Kidney (tissue), 14 donors: ENCODE measurements around the gene IER2. TPM values are rescaled to one million over a fixed set of nuclear protein-coding genes. Genes with fewer than 3 reads are reported as not detected.
"Not testable (repeated sequence)": the region's sequence is repeated elsewhere in the genome, so short reads cannot be mapped to it uniquely, and the experiment has no call there.

Source experiments
- DNase-seq, 5 donors: peaks; one replicate each; pipeline ENCODE4 v3.0.0-alpha.2; 2013 to 2020
- FAIRE-seq: peaks from 2 replicates; lab custom pipeline; 2012; peaks lifted over from hg19 to GRCh38; lab: Jason Lieb, UNC
- H3K27ac ChIP-seq, 2 donors: one replicate each; pipeline ENCODE4 v1.7.0; 2013; ENCODE audit warnings: low read depth in 2 of 2, low read length in 2 of 2, inconsistent platforms in 1 of 2
- H3K27me3 ChIP-seq: one replicate; pipeline ENCODE4 v1.7.1; 2013; ENCODE audit warnings: low read length, inconsistent platforms; ENCODE audit not compliant: control insufficient read depth, insufficient read depth
- H3K36me3 ChIP-seq, 3 donors: one replicate each; pipeline versions ENCODE4 v1.7.0 to v1.7.1; 2013; ENCODE audit warnings: low read length in 3 of 3, control low read depth in 1 of 3, inconsistent platforms in 1 of 3; ENCODE audit not compliant: insufficient read depth in 3 of 3, control insufficient read depth in 2 of 3
- H3K4me1 ChIP-seq, 3 donors: one replicate each; pipeline versions ENCODE4 v1.7.0 to v1.7.1; 2013; ENCODE audit warnings: low read length in 3 of 3, inconsistent platforms in 1 of 3, low read depth in 1 of 3; ENCODE audit not compliant: control insufficient read depth in 2 of 3, insufficient read depth in 2 of 3
- H3K4me3 ChIP-seq, 3 donors: one replicate each; pipeline versions ENCODE4 v1.7.0 to v1.8.1; 2013; ENCODE audit warnings: low read length in 3 of 3, control low read depth in 1 of 3, inconsistent platforms in 1 of 3
- H3K9ac ChIP-seq, 3 donors: one replicate each; pipeline versions ENCODE4 v1.7.0 to v1.7.1; 2013; ENCODE audit warnings: low read length in 3 of 3, control low read depth in 1 of 3, inconsistent platforms in 1 of 3
- H3K9me3 ChIP-seq, 3 donors: one replicate each; pipeline versions ENCODE4 v1.7.0 to v1.7.1; 2013; ENCODE audit warnings: low read length in 3 of 3, control low read depth in 1 of 3, inconsistent platforms in 1 of 3; ENCODE audit not compliant: control insufficient read depth in 2 of 3, insufficient read depth in 1 of 3
- intact Hi-C: fragments of 100-400 bp; cut with DNase I; formaldehyde crosslinking; loops from one replicate; pipeline ENCODE4 v1.11.1; 2022
- polyA plus RNA-seq: library from polyadenylated mRNA; stranded (reverse); fragments of 350-450 nt; fragmentation: Illumina TruSeq; extraction: RNeasy Lipid Tissue Mini Kit (QIAGEN cat#74804); gene quantifications from one replicate; pipeline ENCODE4 v1.2.3, GENCODE V29; 2014; ENCODE audit warnings: low read depth, low replicate concordance; ENCODE audit not compliant: insufficient read depth
- total RNA-seq: library from RNA; stranded (reverse); fragmentation: NEBNext Ultra II Directional; extraction: Animal tissue kit (Norgen Biotek cat#: 25700); gene quantifications from one replicate; pipeline ENCODE4 v1.2.1, GENCODE V29; 2021
- TF ChIP-seq, protein P1 (sequence below): IDR thresholded peaks from 3 replicates; pipeline ENCODE4 v1.5.1; 2012; ENCODE audit warnings: mild to moderate bottlenecking, moderate library complexity, borderline replicate concordance; ENCODE audit not compliant: insufficient read depth; ENCODE audit errors: extremely low read depth
- donor health status: control.
- donor health status: control.
- donor health status: control.
- donor health status: control.
- donor health status: control.
- donor health status: DM: yes; HTN: yes; CAD: no.
- donor health status: Normal renal cell carcinoma (clear cell type).

Gene IER2
- total and polyA plus RNA-seq, 2 donors from 2014 or later, result 73.9 to 96.7 TPM

DNA sequence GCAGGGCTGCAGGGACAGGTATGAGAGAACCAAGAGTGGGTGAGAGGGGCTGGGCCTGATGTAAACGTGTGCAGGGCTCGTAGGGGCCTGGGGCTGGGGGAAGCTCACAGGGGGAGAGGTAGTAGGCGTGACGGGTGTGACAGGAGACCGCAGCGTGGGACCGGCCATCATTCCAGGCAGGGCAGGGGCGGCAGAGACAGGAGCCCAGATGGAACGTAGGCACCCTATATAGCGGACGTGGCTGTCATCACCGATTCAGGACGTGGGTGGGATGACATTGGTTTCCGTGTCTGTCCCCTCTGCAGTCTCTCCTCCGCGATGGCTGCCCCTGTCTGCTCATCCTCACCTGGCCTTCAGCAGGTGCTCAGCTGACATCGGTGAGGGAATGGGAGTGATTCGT lies 48.4 kb downstream of the IER2 start:
- FAIRE-seq (no peak), DNase-seq (no peak)
- H3K9me3 ChIP-seq, result no peaks in the 10 kb centered on the region
- H3K27me3 ChIP-seq, result no peaks in the 10 kb centered on the region
- peaks cover 0 to 4% (median 0%) of the 10 kb centered on the region in 3 donors for H3K4me1 ChIP-seq
- intact Hi-C loops, result loop anchor here (5.0 kb wide), 1 partner anchor 64 kb away; no protein-coding TSS in a partner anchor
- no peak overlapping the region for H3K27ac ChIP-seq
- H3K4me3 ChIP-seq, result no peak overlapping the region
- TF ChIP-seq, protein P1, sequence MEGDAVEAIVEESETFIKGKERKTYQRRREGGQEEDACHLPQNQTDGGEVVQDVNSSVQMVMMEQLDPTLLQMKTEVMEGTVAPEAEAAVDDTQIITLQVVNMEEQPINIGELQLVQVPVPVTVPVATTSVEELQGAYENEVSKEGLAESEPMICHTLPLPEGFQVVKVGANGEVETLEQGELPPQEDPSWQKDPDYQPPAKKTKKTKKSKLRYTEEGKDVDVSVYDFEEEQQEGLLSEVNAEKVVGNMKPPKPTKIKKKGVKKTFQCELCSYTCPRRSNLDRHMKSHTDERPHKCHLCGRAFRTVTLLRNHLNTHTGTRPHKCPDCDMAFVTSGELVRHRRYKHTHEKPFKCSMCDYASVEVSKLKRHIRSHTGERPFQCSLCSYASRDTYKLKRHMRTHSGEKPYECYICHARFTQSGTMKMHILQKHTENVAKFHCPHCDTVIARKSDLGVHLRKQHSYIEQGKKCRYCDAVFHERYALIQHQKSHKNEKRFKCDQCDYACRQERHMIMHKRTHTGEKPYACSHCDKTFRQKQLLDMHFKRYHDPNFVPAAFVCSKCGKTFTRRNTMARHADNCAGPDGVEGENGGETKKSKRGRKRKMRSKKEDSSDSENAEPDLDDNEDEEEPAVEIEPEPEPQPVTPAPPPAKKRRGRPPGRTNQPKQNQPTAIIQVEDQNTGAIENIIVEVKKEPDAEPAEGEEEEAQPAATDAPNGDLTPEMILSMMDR, result no peak
- H3K36me3 ChIP-seq, result no peaks in the 10 kb centered on the region
- H3K9ac ChIP-seq, result no peak overlapping the region

DNA sequence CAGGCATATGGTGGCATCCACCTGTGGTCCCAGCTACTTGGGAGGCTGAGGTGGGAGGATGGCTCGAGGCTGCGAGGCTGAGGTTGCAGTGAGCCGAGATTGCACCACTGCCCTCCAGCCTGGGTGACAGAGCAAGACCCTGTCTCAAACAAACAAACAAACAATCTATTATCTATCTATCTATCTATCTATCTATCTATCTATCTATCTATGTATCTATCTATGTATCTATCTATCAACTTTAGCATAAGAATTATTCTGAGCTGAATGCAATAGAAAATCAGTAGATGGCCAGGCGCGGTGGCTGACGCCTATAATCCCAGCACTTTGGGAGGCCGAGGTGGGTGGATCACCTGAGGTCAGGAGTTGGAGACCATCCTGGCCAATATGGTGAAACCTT lies 51.9 kb downstream of the IER2 start:
- H3K27me3 ChIP-seq, H3K4me3 ChIP-seq, DNase-seq, FAIRE-seq, H3K27ac ChIP-seq, H3K36me3 ChIP-seq, intact Hi-C loops, H3K4me1 ChIP-seq, H3K9me3 ChIP-seq, H3K9ac ChIP-seq: not testable (repeated sequence)

Other genes starting within 250 kb of the IER2 start
- not detected for gene SYCE2, start 231.1 kb upstream of the IER2 start, total RNA-seq
- not detected for gene SYCE2, start 231.1 kb upstream of the IER2 start, polyA plus RNA-seq
- 48.0 TPM for gene FARSA, start 216.7 kb upstream of the IER2 start, total RNA-seq
- gene FARSA, start 216.7 kb upstream of the IER2 start, polyA plus RNA-seq, result 58.2 TPM
- 1,087 TPM for gene CALR, start 211.8 kb upstream of the IER2 start, total RNA-seq
- gene CALR, start 211.8 kb upstream of the IER2 start, polyA plus RNA-seq, result 1,037 TPM
- gene RAD23A, start 204.5 kb upstream of the IER2 start, total RNA-seq, result 79.2 TPM
- 105 TPM for gene RAD23A, start 204.5 kb upstream of the IER2 start, polyA plus RNA-seq
- gene GADD45GIP1, start 193.2 kb upstream of the IER2 start, total RNA-seq, result 18.4 TPM
- 71.3 TPM for gene GADD45GIP1, start 193.2 kb upstream of the IER2 start, polyA plus RNA-seq
- not detected for gene DAND5, start 180.8 kb upstream of the IER2 start, total RNA-seq
- gene DAND5, start 180.8 kb upstream of the IER2 start, polyA plus RNA-seq, result not detected
- 65.0 TPM for gene NFIX, start 154.9 kb upstream of the IER2 start, total RNA-seq
- 4.3 TPM for gene NFIX, start 154.9 kb upstream of the IER2 start, polyA plus RNA-seq
- gene LYL1, start 47.6 kb upstream of the IER2 start, total RNA-seq, result 13.8 TPM
- gene LYL1, start 47.6 kb upstream of the IER2 start, polyA plus RNA-seq, result 8.5 TPM
- 40.0 TPM for gene TRMT1, start 33.7 kb upstream of the IER2 start, total RNA-seq
- gene TRMT1, start 33.7 kb upstream of the IER2 start, polyA plus RNA-seq, result 22.7 TPM
- gene NACC1, start 32.1 kb upstream of the IER2 start, total RNA-seq, result 46.1 TPM
- gene NACC1, start 32.1 kb upstream of the IER2 start, polyA plus RNA-seq, result 16.7 TPM
- gene STX10, start within 50 bp of the IER2 start, total RNA-seq, result 39.5 TPM
- 52.9 TPM for gene STX10, start within 50 bp of the IER2 start, polyA plus RNA-seq